Mesenteric fat pad (tissue), 1 donor: ENCODE results near the gene TBCEL. TPM values are rescaled to one million over a fixed set of nuclear protein-coding genes. Genes with fewer than 3 reads are reported as not detected.

Source experiments
- DNase-seq: peaks from one replicate; pipeline ENCODE4 v3.0.0-alpha.2; 2020; ENCODE audit warnings: low spot score
- total RNA-seq: library from RNA; stranded (reverse); fragmentation: NEBNext Ultra II Directional; extraction: Animal tissue kit (Norgen Biotek cat#: 25700); gene quantifications from one replicate; pipeline ENCODE4 v1.2.1, GENCODE V29; 2021
- donor health status: DM: yes; HTN: yes; CAD: no.

Gene TBCEL
- total RNA-seq, 1 donor from 2014 or later, result 23.6 TPM

- no peak for DNase-seq
Observed at GRCh38 chr11:121058941-121059340, 35.0 kb downstream of the TBCEL start.

- no peak for DNase-seq
Observed at GRCh38 chr11:121059605-121060004, 35.7 kb downstream of the TBCEL start.

- no peak for DNase-seq
Observed at GRCh38 chr11:121063728-121064127, 39.8 kb downstream of the TBCEL start.

- DNase-seq, result no peak
Observed at GRCh38 chr11:121066623-121067022, 42.7 kb downstream of the TBCEL start.

- no peak for DNase-seq
Observed at GRCh38 chr11:121067026-121067425, 43.1 kb downstream of the TBCEL start.

DNA sequence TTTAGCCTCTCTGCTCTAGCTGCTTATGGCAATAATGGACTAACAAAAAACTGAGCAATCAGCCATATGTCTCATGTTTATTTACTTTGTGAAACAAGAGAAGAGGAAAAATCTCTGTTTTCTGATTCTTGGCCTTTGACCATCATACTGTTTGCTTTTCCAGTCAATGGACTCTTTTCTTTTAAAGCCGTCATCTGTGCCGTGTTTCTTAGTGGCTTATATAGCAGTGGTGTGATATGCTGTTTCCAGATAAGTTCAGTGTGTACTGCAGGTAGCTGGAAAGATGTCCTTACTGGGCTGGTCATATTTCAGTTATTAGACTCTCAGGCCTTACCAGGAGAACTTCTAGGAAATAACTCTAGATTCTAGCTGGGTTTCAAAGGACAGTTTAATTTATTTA lies 43.6 kb downstream of the TBCEL start:
- DNase-seq, result no peak

DNA sequence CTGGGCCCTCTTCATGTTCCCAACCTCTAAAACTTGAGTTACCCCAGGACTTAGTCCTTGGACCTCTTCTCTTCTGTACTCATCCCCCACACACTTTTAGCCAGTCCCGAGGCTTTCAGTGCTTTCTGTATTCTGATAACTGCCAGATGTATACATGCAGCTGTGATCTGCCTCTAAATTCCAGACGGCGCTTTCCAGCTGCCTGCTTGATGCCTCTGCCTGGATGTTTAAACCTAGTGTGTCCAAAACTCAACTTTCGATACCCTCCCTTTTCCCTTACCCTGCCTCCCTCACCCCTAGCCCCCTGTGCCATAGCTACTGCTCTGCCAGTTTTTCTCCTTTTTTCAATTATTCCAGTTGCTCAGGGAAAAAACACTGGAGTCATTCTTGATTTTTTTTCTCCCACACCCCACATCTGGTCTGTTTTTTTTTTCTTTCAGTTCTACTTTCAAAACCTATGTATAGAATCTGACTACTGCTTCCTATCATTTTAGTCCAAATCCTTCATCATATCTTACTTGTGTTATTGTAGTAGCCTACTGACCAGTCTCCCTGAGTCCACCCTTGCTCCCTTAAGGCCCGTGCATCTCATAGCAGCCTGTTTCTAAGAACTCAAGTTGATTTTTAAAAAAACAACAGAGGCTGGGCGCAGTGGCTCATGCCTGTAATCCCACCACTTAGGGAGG lies 44.2 kb downstream of the TBCEL start:
- no peak for DNase-seq

DNA sequence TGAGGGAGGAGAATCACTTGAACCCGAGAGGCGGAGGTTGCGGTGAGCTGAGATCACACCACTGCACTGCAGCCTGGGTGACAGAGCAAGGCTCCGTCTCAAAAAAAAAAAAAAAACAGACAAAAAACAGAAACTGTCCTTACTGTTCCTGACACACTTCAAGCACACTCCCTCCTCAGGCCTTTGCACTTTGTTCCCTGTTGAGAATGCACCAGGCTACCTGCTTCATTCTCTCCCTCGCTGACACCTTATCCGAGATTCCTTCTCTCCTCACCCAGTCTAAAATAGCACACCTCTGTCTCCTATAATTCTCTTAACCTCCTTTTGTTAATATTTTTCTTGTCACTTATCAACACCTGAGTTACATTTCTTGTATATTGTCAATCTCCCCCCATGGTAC lies 44.9 kb downstream of the TBCEL start:
- DNase-seq, result no peak

GRCh38 chr11:121070951-121071845 lies 47.3 kb downstream of the TBCEL start:
- no peak for DNase-seq

DNA sequence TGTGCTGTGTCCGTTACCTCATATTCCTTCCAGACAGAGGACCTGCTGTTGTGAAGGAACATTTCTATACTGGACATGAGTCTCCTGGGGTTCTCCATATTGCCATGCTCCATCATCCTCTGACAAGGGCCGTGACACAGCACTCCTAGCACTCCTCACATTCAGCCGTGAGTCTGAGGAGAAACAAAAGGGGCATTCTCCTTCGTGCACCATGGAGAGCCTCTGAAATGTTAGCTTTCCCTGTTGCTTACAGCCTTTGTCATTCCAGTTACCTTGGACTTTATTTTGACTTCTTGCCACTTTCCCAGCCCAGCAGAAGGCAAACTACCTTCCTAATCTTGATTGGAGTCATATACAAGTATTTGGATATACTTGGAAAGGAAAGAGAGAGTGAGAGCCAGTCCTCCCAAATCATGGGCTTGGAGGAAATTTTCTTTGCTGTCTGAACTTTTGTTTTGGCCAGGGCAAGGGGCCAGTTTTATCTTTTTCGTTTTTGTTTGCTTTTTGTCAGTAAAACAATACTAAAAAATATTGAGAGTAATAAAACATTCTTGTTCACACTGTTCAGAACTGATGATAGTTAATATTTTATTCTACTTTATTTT lies 48.0 kb downstream of the TBCEL start:
- no peak for DNase-seq

DNA sequence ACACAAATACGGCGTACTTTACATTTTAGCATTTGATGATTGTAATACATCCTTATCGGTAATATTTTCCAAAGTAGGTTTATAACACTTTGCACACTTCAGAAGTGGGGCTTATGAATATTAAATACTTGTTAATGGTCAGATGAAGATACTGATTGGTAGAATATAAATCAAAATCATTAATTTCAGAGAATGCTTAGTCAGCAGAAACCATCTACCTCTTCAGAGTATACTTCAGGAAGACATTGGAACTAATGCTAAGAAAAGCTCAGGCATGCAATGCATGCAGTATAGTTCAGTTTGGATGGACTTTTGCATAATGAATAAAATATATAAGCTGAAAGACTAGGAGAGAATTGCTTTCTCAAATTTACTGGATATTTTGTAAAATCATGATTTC lies 57.4 kb downstream of the TBCEL start:
- DNase-seq, result no peak

GRCh38 chr11:121082219-121082618 lies 58.3 kb downstream of the TBCEL start:
- DNase-seq, result no peak

- no peak for DNase-seq
Observed at GRCh38 chr11:121082670-121083069, 58.8 kb downstream of the TBCEL start.

GRCh38 chr11:121086866-121087265 lies 63.0 kb downstream of the TBCEL start:
- DNase-seq, result no peak

GRCh38 chr11:121089566-121089965 lies 65.7 kb downstream of the TBCEL start:
- DNase-seq, result no peak

DNA sequence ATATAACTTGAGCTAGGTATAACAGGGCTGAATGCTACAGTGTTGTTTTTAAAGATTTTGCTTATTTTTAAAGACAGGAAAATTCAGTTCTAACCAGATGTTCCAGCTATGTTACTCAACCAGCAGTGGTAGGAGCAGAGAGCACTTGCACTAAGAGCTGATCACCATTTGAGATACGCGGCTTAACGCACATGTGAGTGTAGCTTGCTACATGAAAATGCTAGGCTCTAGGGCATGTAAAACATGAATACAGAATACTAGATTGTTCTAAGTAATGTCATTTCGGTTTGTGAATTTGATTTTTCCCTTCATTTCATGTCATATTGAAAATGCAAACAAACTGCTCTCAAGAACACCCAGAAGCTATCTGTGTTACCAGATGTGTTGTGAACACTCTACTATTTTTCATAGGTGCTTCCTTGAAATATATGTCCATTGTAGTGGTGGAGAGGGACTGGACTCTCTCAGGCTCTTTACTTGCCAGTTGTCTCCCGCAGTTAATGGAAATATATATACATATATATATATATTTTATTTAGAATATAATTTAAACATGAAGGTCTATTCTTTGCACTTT lies 66.3 kb downstream of the TBCEL start:
- DNase-seq, result no peak

- no peak for DNase-seq
Observed at GRCh38 chr11:121091492-121092152, 67.7 kb downstream of the TBCEL start.

GRCh38 chr11:121095561-121095960 lies 71.7 kb downstream of the TBCEL start:
- no peak for DNase-seq

- DNase-seq, result no peak
Observed at GRCh38 chr11:121099364-121099763, 75.5 kb downstream of the TBCEL start.

DNA sequence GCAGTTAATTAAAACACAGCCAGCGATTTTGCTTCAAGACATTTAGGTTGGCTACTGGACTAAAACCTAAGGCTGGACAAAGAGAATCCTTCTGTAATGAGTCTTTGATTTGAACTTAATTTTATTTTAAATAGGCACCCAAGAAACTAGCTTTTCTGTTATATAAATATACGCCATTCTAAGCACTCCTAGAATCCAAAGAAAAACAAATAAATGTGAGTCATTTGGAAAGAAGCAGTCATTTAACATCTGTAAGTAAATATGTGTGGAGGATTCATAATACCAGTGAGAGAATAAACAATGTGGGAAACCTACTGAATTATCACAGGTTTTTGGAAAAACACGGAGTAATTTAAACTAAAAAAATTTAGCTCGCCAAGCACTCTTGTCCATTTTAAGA lies 76.0 kb downstream of the TBCEL start:
- no peak for DNase-seq

- no peak for DNase-seq
Observed at GRCh38 chr11:121100943-121101342, 77.0 kb downstream of the TBCEL start, which contains the start of gene TECTA. TSS of gene TECTA (plus strand) at chr11:121101243. CDS start at chr11:121102666, 1,423 bp downstream.
